OCI-LY7 (cell line): Measurements from ENCODE around the gene CFTR. TPM values are rescaled to one million over a fixed set of nuclear protein-coding genes. Genes with fewer than 3 reads are reported as not detected.

Source experiments
- BruUV-seq: library from RNA; stranded (reverse); fragments of 400-500 nt; replicated peaks from 2 replicates; lab custom pipeline; 2021; lab: Mats Ljungman, UMichigan
- CTCF ChIA-PET: fragments of 300-600 bp; sonication (Branson Sonifier 250); formaldehyde crosslinking; loops from one replicate; lab custom pipeline; 2022; ENCODE audit warnings: antibody characterized with exemption; ENCODE audit not compliant: unreplicated experiment; lab: Charles Lee
- POLR2A ChIA-PET: fragments of 300-600 bp; sonication (Branson Sonifier 250); formaldehyde crosslinking; loops from one replicate; lab custom pipeline; 2022; ENCODE audit warnings: antibody characterized with exemption; lab: Charles Lee
- DNase-seq: peaks from one replicate; pipeline ENCODE4 v3.0.0-alpha.2; 2015; ENCODE audit warnings: low spot score
- H2AFZ ChIP-seq: fragments of 200-600 bp; sonication (generic), shearing (Covaris generic); 2 replicates; pipeline ENCODE4 v1.6.1; 2014; ENCODE audit warnings: mild to moderate bottlenecking, antibody characterized with exemption, low read length, moderate library complexity
- H3K27ac ChIP-seq: fragments of 200-600 bp; sonication (generic); 2 replicates; pipeline ENCODE4 v1.5.1; 2014; ENCODE audit warnings: mixed run types, low read depth, mild to moderate bottlenecking, moderate library complexity, low read length, inconsistent platforms; ENCODE audit not compliant: poor library complexity, severe bottlenecking
- H3K36me3 ChIP-seq: fragments of 200-600 bp; sonication (generic); 2 replicates; pipeline ENCODE4 v1.6.1; 2014; ENCODE audit warnings: mild to moderate bottlenecking, antibody characterized with exemption, low read length, moderate library complexity, mixed read lengths; ENCODE audit not compliant: insufficient read depth
- H3K4me1 ChIP-seq: fragments of 200-600 bp; sonication (generic); 2 replicates; pipeline ENCODE4 v1.5.1; 2014; ENCODE audit warnings: mild to moderate bottlenecking, low read length; ENCODE audit not compliant: insufficient read depth, poor library complexity, severe bottlenecking
- H3K4me2 ChIP-seq: fragments of 200-600 bp; sonication (generic); 2 replicates; pipeline ENCODE4 v1.6.1; 2014; ENCODE audit warnings: mild to moderate bottlenecking, low read length
- H3K4me3 ChIP-seq: fragments of 200-600 bp; sonication (generic); 2 replicates; pipeline ENCODE4 v1.5.1; 2014; ENCODE audit warnings: mild to moderate bottlenecking, low read depth, low read length; ENCODE audit not compliant: poor library complexity, severe bottlenecking
- H3K79me2 ChIP-seq: fragments of 200-600 bp; sonication (generic); 2 replicates; pipeline ENCODE4 v1.6.1; 2016; ENCODE audit warnings: low read depth, mild to moderate bottlenecking, low read length, moderate library complexity, mixed read lengths; ENCODE audit not compliant: insufficient read depth
- H3K9me2 ChIP-seq: fragments of 200-600 bp; sonication (generic); 2 replicates; pipeline ENCODE4 v1.6.1; 2016; ENCODE audit warnings: mild to moderate bottlenecking, low read length, mixed read lengths; ENCODE audit not compliant: insufficient read depth
- H3K9me3 ChIP-seq: fragments of 200-600 bp; sonication (generic); 2 replicates; pipeline ENCODE4 v1.6.1; 2014; ENCODE audit warnings: mild to moderate bottlenecking, mixed run types, low read length, mixed read lengths
- H4K20me1 ChIP-seq: fragments of 200-600 bp; sonication (generic); 2 replicates; pipeline ENCODE4 v1.6.1; 2014; ENCODE audit warnings: mild to moderate bottlenecking, antibody characterized with exemption, low read length, moderate library complexity, mixed read lengths; ENCODE audit not compliant: insufficient read depth
- EZH2phosphoT487 ChIP-seq: fragments of 200-600 bp; sonication (generic); IDR thresholded peaks from 2 replicates; pipeline ENCODE4 v1.6.1; 2018; ENCODE audit warnings: low read depth, borderline replicate concordance, mild to moderate bottlenecking, mixed run types, antibody characterized with exemption, low read length, moderate library complexity, mixed read lengths
- intact Hi-C: fragments of 100-400 bp; cut with micrococcal nuclease; formaldehyde crosslinking; loops from one replicate; pipeline ENCODE4 v1.10.0; 2022; ENCODE audit not compliant: unreplicated experiment
- total RNA-seq, 2 experiments: library from RNA; depleted of rRNA in 1 of 2; stranded (reverse); fragments of >200 nt in 1 of 2; shearing (Covaris generic) in 1 of 2; gene quantifications; 2 replicates each; pipeline ENCODE4 v1.2.3, GENCODE V29; 2014 to 2022
- TF ChIP-seq, protein P1 (sequence below): fragments of 200-600 bp; sonication (generic); conservative IDR thresholded peaks from 2 replicates; pipeline ENCODE4 v1.5.1; 2014; ENCODE audit warnings: mild to moderate bottlenecking, antibody characterized with exemption, low read length, moderate library complexity, mixed read lengths

The CFTR gene
- total RNA-seq, 2 experiments from 2014 or later, result not detected

DNA sequence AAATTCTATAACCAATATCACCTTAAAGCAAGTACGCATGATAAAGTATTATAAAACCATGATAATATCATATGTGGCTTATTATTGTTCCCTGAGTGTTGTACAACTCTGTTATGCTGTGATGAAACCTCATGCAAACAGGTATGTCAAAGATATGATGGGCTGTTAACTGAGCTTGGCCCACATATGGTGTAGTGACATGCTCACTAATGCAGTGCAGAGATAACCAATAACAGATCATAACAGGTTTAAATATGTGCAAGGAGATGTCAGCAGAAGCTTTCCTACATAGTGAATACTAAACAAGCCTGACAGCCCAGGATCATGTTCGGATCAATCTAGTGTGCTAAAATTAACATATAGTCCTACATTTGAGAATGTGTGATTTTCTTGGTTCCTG, 9.6 kb downstream of the CFTR start:
- Histone ChIP-seq H3K4me2 (no peak overlapping the region), H2AFZ (no peak overlapping the region), H3K9me3 (no peaks in the 10 kb centered on the region), H3K4me3 (no peak overlapping the region), H3K36me3 (no peaks in the 10 kb centered on the region), H4K20me1 (no peaks in the 10 kb centered on the region), H3K4me1 (no peaks in the 10 kb centered on the region), H3K9me2 (no peaks in the 10 kb centered on the region), H3K79me2 (no peaks in the 10 kb centered on the region), H3K27ac (no peak overlapping the region)
- TF ChIP-seq, protein P1, sequence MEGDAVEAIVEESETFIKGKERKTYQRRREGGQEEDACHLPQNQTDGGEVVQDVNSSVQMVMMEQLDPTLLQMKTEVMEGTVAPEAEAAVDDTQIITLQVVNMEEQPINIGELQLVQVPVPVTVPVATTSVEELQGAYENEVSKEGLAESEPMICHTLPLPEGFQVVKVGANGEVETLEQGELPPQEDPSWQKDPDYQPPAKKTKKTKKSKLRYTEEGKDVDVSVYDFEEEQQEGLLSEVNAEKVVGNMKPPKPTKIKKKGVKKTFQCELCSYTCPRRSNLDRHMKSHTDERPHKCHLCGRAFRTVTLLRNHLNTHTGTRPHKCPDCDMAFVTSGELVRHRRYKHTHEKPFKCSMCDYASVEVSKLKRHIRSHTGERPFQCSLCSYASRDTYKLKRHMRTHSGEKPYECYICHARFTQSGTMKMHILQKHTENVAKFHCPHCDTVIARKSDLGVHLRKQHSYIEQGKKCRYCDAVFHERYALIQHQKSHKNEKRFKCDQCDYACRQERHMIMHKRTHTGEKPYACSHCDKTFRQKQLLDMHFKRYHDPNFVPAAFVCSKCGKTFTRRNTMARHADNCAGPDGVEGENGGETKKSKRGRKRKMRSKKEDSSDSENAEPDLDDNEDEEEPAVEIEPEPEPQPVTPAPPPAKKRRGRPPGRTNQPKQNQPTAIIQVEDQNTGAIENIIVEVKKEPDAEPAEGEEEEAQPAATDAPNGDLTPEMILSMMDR, result no peak
- TF ChIP-seq EZH2phosphoT487, result no peak
- no peak for DNase-seq
- intact Hi-C loops, result no loop called here
- ChIA-PET POLR2A (no interaction called here), CTCF (no interaction called here)
- no TSS peak for BruUV-seq

DNA sequence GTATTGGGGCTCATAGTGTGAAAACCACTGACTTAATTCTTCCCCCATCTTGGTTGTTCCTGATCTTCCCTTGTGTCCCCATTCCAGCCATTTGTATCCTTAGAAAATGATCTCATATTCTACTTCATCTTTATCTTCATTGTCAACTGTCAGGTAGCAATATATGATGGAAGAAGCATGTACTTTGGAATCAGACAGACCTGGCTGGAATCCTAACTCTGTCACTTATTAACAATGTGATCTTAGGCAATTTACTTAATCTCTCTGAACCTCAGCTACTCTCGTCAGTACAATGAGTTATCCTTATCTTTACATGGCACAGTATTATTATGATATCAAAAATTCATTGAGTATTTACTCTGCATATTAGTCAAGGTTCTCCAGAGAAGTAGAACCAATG, 10.1 kb downstream of the CFTR start:
- Histone ChIP-seq H3K27ac (no peak overlapping the region), H3K79me2 (no peaks in the 10 kb centered on the region), H3K4me3 (no peak overlapping the region), H4K20me1 (no peaks in the 10 kb centered on the region), H2AFZ (no peak overlapping the region), H3K9me2 (no peaks in the 10 kb centered on the region), H3K36me3 (no peaks in the 10 kb centered on the region), H3K9me3 (no peaks in the 10 kb centered on the region), H3K4me1 (no peaks in the 10 kb centered on the region), H3K4me2 (no peak overlapping the region)
- intact Hi-C loops, result no loop called here
- BruUV-seq, result no TSS peak
- TF ChIP-seq EZH2phosphoT487, result no peak
- TF ChIP-seq, protein P1, result no peak
- CTCF ChIA-PET, result no interaction called here
- POLR2A ChIA-PET, result no interaction called here
- DNase-seq, result no peak

DNA sequence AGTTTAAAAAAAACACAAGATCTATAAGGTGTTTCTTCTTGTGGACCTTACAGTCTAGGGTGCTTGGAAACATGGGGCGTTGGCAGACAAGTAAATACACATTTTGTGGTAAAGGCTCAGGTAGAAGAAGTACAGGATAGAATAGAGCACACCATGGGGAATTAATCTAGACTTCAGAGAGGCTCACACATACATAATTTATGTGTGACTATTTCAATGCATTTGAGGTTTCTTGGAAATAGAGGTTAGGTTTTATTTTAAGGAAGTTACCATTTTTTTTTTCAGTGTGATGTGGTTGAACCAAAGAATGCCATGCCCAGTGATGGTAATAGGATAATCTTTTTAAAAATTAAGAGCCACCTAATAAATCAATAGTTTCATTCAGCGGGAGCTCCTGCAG, 12.8 kb downstream of the CFTR start:
- Histone ChIP-seq H3K4me3 (no peak overlapping the region), H4K20me1 (no peaks in the 10 kb centered on the region), H3K9me3 (no peaks in the 10 kb centered on the region), H2AFZ (no peak overlapping the region), H3K36me3 (no peaks in the 10 kb centered on the region), H3K4me2 (no peak overlapping the region), H3K4me1 (no peaks in the 10 kb centered on the region), H3K27ac (no peak overlapping the region), H3K9me2 (no peaks in the 10 kb centered on the region), H3K79me2 (no peaks in the 10 kb centered on the region)
- TF ChIP-seq, protein P1, result no peak
- TF ChIP-seq EZH2phosphoT487, result no peak
- POLR2A ChIA-PET, result interaction anchor here (0.5 kb wide), 1 partner anchor 87 kb away, joined by 4 read pairs; no protein-coding TSS in a partner anchor
- intact Hi-C loops, result no loop called here
- CTCF ChIA-PET, result no interaction called here
- BruUV-seq, result no TSS peak
- no peak for DNase-seq
